Thyroid gland (tissue), 4 donors: ENCODE results near the gene C13orf46.

Source experiments
- CTCF ChIP-seq, 6 experiments: fragments of 200-600 bp in 3 of 6; fragments of 450-650 bp in 3 of 6; sonication (generic) in 3 of 6; IDR thresholded peaks; one replicate each; pipeline ENCODE4 v1.5.1; 2016 to 2019; ENCODE audit warnings: antibody characterized with exemption in 6 of 6, mild to moderate bottlenecking in 2 of 6, inconsistent platforms in 1 of 6, moderate library complexity in 1 of 6
- POLR2A ChIP-seq, 2 donors: fragments of 450-650 bp; IDR thresholded peaks; one replicate each; pipeline ENCODE4 v1.6.1; 2017; ENCODE audit warnings: antibody characterized with exemption in 2 of 2, mild to moderate bottlenecking in 2 of 2, moderate library complexity in 1 of 2

- no peak for TF ChIP-seq CTCF (IDR thresholded peaks at IDR 0.05)
- TF ChIP-seq POLR2A (IDR thresholded peaks at IDR 0.05) = no peak
Observed at GRCh38 chr13:113934576-113934975, 39.3 kb downstream of the C13orf46 start.
